Mucosa of descending colon (tissue), 3 donors: ENCODE results near the gene GATC. TPM values are rescaled to one million over a fixed set of nuclear protein-coding genes. Genes with fewer than 3 reads are reported as not detected.

Experiments used
- ATAC-seq: fragments of 200-7000 bp; cut with Tn5 transposase; one replicate; pipeline ENCODE4 v1.9.1; 2020; ENCODE audit warnings: mild to moderate bottlenecking, moderate library complexity
- DNase-seq, 3 donors: peaks; one replicate each; pipeline ENCODE4 v3.0.0-alpha.2; 2020
- H3K36me3 ChIP-seq: fragments of 200-600 bp; one replicate; pipeline ENCODE4 v1.8.0; 2021; ENCODE audit warnings: low read depth, mild to moderate bottlenecking
- H3K4me1 ChIP-seq: fragments of 200-600 bp; one replicate; pipeline ENCODE4 v1.8.0; 2021; ENCODE audit warnings: low read depth, mild to moderate bottlenecking
- H3K4me3 ChIP-seq: fragments of 200-600 bp; one replicate; pipeline ENCODE4 v1.8.0; 2021; ENCODE audit warnings: mild to moderate bottlenecking
- H3K9me3 ChIP-seq: fragments of 200-600 bp; one replicate; pipeline ENCODE4 v1.8.0; 2021; ENCODE audit warnings: mild to moderate bottlenecking
- CTCF ChIP-seq: fragments of 200-600 bp; IDR thresholded peaks from one replicate; pipeline ENCODE4 v1.8.0; 2022; ENCODE audit warnings: antibody characterized with exemption, mild to moderate bottlenecking
- intact Hi-C, 2 donors: fragments of 100-400 bp; cut with DNase I in 1 of 2; cut with micrococcal nuclease in 1 of 2; formaldehyde crosslinking; loops; one replicate each; pipeline versions ENCODE4 v1.11.0 to v1.11.1; 2022; cut with DNase I, micrococcal nuclease
- total RNA-seq, 3 donors: library from RNA; stranded (reverse); fragmentation: NEBNext Ultra II Directional in 2 of 3; extraction: Animal tissue kit (Norgen Biotek cat#: 25700) in 2 of 3; gene quantifications; one replicate each; pipeline versions ENCODE4 v1.2.1 to v1.2.4, GENCODE V29; 2021 to 2023
- donor health status: DM: no; HTN: no; CAD: no; lungs with moderate emphysema.
- donor health status: DM: no; HTN: no; CAD: no.
- donor health status: DM: no; HTN: yes; CAD: no.

GATC gene
- total RNA-seq, 3 donors from 2014 or later = 20.6 to 29.5 (median 26.8) TPM

- Histone ChIP-seq H3K4me3 (no peak overlapping the region), H3K4me1 (no peaks in the 10 kb centered on the region), H3K36me3 (no peaks in the 10 kb centered on the region), H3K9me3 (no peaks in the 10 kb centered on the region)
- intact Hi-C loops = no loop called here
- peak in 1 of 3 donors; percentile 45 for DNase-seq
- no peak for TF ChIP-seq CTCF
- ATAC-seq = peak; percentile 89
Measured at GRCh38 chr12:120489018-120489417, 42.8 kb downstream of the GATC start.

GRCh38 chr12:120490325-120490724, 44.1 kb downstream of the GATC start:
- ATAC-seq = no peak
- no peak for TF ChIP-seq CTCF
- Histone ChIP-seq H3K36me3 (no peaks in the 10 kb centered on the region), H3K4me3 (no peak overlapping the region), H3K4me1 (no peaks in the 10 kb centered on the region), H3K9me3 (no peaks in the 10 kb centered on the region)
- intact Hi-C loops = no loop called here
- DNase-seq = no peak

- Histone ChIP-seq H3K9me3 (no peaks in the 10 kb centered on the region), H3K4me1 (no peaks in the 10 kb centered on the region), H3K4me3 (no peak overlapping the region), H3K36me3 (no peaks in the 10 kb centered on the region)
- DNase-seq (no peak), ATAC-seq (no peak)
- intact Hi-C loops = no loop called here
- no peak for TF ChIP-seq CTCF
Measured at GRCh38 chr12:120490833-120491512, 44.7 kb downstream of the GATC start.

- peaks cover 10% of the 10 kb centered on the region for H3K4me1 ChIP-seq
Measured at GRCh38 chr12:120495186-120495730, 49.0 kb downstream of the GATC start.

GRCh38 chr12:120495731-120496412, 49.6 kb downstream of the GATC start, which contains the start of gene DYNLL1:
DYNLL1 (plus strand) TSS chr12:120496113; CDS start chr12:120496422, 309 bp downstream.
- no peak for TF ChIP-seq CTCF
- peaks cover 14% of the 10 kb centered on the region for H3K4me1 ChIP-seq
- no peaks in the 10 kb centered on the region for H3K36me3 ChIP-seq
- ATAC-seq (peak; percentile 99), DNase-seq (peak; percentile 96 to 99 (median 98))
- peak within 1 kb of the TSS; percentile 92 for H3K4me3 ChIP-seq
- intact Hi-C loops = loop anchor here in 1 of 2 donors (5.0 kb wide), 1 partner anchor 41 kb away; no protein-coding TSS in a partner anchor
- H3K9me3 ChIP-seq = no peaks in the 10 kb centered on the region

More at GRCh38 chr12:120495186-120495730, 49.0 kb downstream of the GATC start:
- intact Hi-C loops = loop anchor here in 1 of 2 donors (5.0 kb wide), 1 partner anchor 42 kb away; no protein-coding TSS in a partner anchor
- Histone ChIP-seq H3K4me3 (peak overlapping the region; percentile 92), H3K9me3 (no peaks in the 10 kb centered on the region), H3K36me3 (no peaks in the 10 kb centered on the region)
- DNase-seq (peak in 1 of 3 donors; percentile 14), ATAC-seq (peak; percentile 9)
- no peak for TF ChIP-seq CTCF
